ENCODE data around the gene SCP2.
"Not testable (repeated sequence)": the region's sequence is repeated elsewhere in the genome, so short reads cannot be mapped to it uniquely, and the experiment has no call there.

The SCP2 gene

GRCh38 chr1:53001128-53001527, 74.1 kb downstream of the SCP2 start:
- Histone ChIP-seq H3K4me3 (ENCODE audit: low read length, poor library complexity, severe bottlenecking) (no peak overlapping the region), H3K4me1 (ENCODE audit: insufficient read depth, low read length, poor library complexity, severe bottlenecking) (no peaks in the 10 kb centered on the region), H3K79me2 (ENCODE audit: insufficient read depth, low read length) (no peaks in the 10 kb centered on the region), H4K20me1 (ENCODE audit: insufficient read depth, low read length, poor library complexity, severe bottlenecking) (no peaks in the 10 kb centered on the region), H3K9me2 (replicated peaks; ENCODE audit: low read depth, low read length) (no peaks in the 10 kb centered on the region), H3K36me3 (ENCODE audit: insufficient read depth, low read length) (no peaks in the 10 kb centered on the region), H3K27me3 (ENCODE audit: insufficient read depth, low read length, poor library complexity, severe bottlenecking) (no peaks in the 10 kb centered on the region), H3K9ac (ENCODE audit: low read depth, low read length, poor library complexity, severe bottlenecking) (no peak overlapping the region), H3K9me3 (ENCODE audit: insufficient read depth, low read depth, low read length) (no peaks in the 10 kb centered on the region), H2AFZ (ENCODE audit: low read length) (no peak overlapping the region), H3F3A (ENCODE audit: low read depth) (no peaks in the 10 kb centered on the region), H3K4me2 (ENCODE audit: low read depth, low read length, poor library complexity, severe bottlenecking) (no peak overlapping the region)
- TF ChIP-seq EZH2phosphoT487 (IDR thresholded peaks at IDR 0.05; ENCODE audit: borderline replicate concordance) (no peak), CTCF (conservative IDR thresholded peaks at IDR 0.05; ENCODE audit: low read length) (no peak)

GRCh38 chr1:53006612-53007011, 79.5 kb downstream of the SCP2 start:
- H3K9ac ChIP-seq (ENCODE audit: low read depth, low read length, poor library complexity, severe bottlenecking); H3K4me2 ChIP-seq (ENCODE audit: low read depth, low read length, poor library complexity, severe bottlenecking); H3K79me2 ChIP-seq (ENCODE audit: insufficient read depth, low read length); H3K36me3 ChIP-seq (ENCODE audit: insufficient read depth, low read length); H3K4me3 ChIP-seq (ENCODE audit: low read length, poor library complexity, severe bottlenecking); H2AFZ ChIP-seq (ENCODE audit: low read length); H3K9me2 ChIP-seq (replicated peaks; ENCODE audit: low read depth, low read length); H4K20me1 ChIP-seq (ENCODE audit: insufficient read depth, low read length, poor library complexity, severe bottlenecking); H3K27me3 ChIP-seq (ENCODE audit: insufficient read depth, low read length, poor library complexity, severe bottlenecking); H3F3A ChIP-seq (ENCODE audit: low read depth); H3K4me1 ChIP-seq (ENCODE audit: insufficient read depth, low read length, poor library complexity, severe bottlenecking); H3K9me3 ChIP-seq (ENCODE audit: insufficient read depth, low read depth, low read length): not testable (repeated sequence)

GRCh38 chr1:53010247-53010646, 83.2 kb downstream of the SCP2 start:
- H4K20me1 ChIP-seq (ENCODE audit: insufficient read depth, low read length, poor library complexity, severe bottlenecking); H3K79me2 ChIP-seq (ENCODE audit: insufficient read depth, low read length); H3K9me3 ChIP-seq (ENCODE audit: insufficient read depth, low read depth, low read length); H3K9ac ChIP-seq (ENCODE audit: low read depth, low read length, poor library complexity, severe bottlenecking); H3K9me2 ChIP-seq (replicated peaks; ENCODE audit: low read depth, low read length); H3F3A ChIP-seq (ENCODE audit: low read depth); H3K36me3 ChIP-seq (ENCODE audit: insufficient read depth, low read length); H2AFZ ChIP-seq (ENCODE audit: low read length); H3K4me2 ChIP-seq (ENCODE audit: low read depth, low read length, poor library complexity, severe bottlenecking); H3K27me3 ChIP-seq (ENCODE audit: insufficient read depth, low read length, poor library complexity, severe bottlenecking); H3K4me1 ChIP-seq (ENCODE audit: insufficient read depth, low read length, poor library complexity, severe bottlenecking); H3K4me3 ChIP-seq (ENCODE audit: low read length, poor library complexity, severe bottlenecking): not testable (repeated sequence)

- TF ChIP-seq CTCF (conservative IDR thresholded peaks at IDR 0.05; ENCODE audit: low read length) (no peak), EZH2phosphoT487 (IDR thresholded peaks at IDR 0.05; ENCODE audit: borderline replicate concordance) (no peak)
- Histone ChIP-seq H3K4me3 (ENCODE audit: low read length, poor library complexity, severe bottlenecking) (no peak overlapping the region), H3K36me3 (ENCODE audit: insufficient read depth, low read length) (no peaks in the 10 kb centered on the region)
Observed at GRCh38 chr1:53011175-53011574, 84.1 kb downstream of the SCP2 start.

More at GRCh38 chr1:53011175-53011574, 84.1 kb downstream of the SCP2 start:
- Histone ChIP-seq H2AFZ (ENCODE audit: low read length) (no peak overlapping the region), H3K79me2 (ENCODE audit: insufficient read depth, low read length) (peaks cover 13% of the 10 kb centered on the region), H3K4me2 (ENCODE audit: low read depth, low read length, poor library complexity, severe bottlenecking) (no peak overlapping the region), H3F3A (ENCODE audit: low read depth) (no peaks in the 10 kb centered on the region), H3K27me3 (ENCODE audit: insufficient read depth, low read length, poor library complexity, severe bottlenecking) (no peaks in the 10 kb centered on the region), H3K9ac (ENCODE audit: low read depth, low read length, poor library complexity, severe bottlenecking) (no peak overlapping the region), H4K20me1 (ENCODE audit: insufficient read depth, low read length, poor library complexity, severe bottlenecking) (no peaks in the 10 kb centered on the region), H3K4me1 (ENCODE audit: insufficient read depth, low read length, poor library complexity, severe bottlenecking) (peaks cover 18% of the 10 kb centered on the region), H3K9me2 (replicated peaks; ENCODE audit: low read depth, low read length) (no peaks in the 10 kb centered on the region), H3K9me3 (ENCODE audit: insufficient read depth, low read depth, low read length) (no peaks in the 10 kb centered on the region)

All from Loucy (cell line).